ENCODE measurements around the gene KCNK15. TPM values are rescaled to one million over a fixed set of nuclear protein-coding genes. Genes with fewer than 3 reads are reported as not detected.
"Not testable (repeated sequence)": the region's sequence is repeated elsewhere in the genome, so short reads cannot be mapped to it uniquely, and the experiment has no call there.

Gene KCNK15
- total RNA-seq, 1 donor: under 0.01 TPM

DNA sequence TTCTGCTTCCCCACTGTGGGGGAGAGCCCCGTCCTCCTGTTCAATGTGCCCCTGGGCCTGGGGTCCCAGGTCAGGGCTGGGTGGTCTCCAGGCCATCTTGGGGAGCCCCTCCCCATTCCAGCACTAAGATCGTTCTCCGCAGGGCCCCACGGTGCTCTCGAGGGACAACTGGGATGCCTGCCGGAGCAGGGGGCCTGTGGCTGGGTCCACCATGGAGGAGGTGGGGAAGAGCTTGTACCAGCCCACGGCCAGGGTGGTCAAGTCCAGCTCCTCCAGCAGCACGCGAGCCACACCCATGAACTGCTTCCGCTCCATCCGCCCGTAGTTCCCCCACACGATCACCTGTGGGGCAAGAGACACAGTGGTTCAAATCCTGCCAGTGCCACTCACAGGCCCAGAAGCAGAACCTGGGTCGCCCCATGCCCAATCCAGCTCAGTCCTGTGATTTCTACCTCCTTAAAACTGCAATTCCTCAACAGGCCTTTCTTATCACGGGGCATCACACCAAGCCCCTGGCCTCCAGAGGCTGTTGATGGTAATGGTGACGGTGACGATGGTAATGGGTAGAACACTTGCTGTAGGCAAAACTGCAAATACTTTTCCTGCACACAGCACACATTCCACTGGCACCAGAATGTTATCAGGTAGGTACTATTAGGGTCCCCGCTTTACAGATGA, 10.5 kb downstream of the KCNK15 start:
- no peak overlapping the region for H3K4me3 ChIP-seq (ENCODE audit: low read length)
- H3K9me3 ChIP-seq (ENCODE audit: low read depth, low read length): no peaks in the 10 kb centered on the region
- no peaks in the 10 kb centered on the region for H3K4me1 ChIP-seq (ENCODE audit: insufficient read depth, low read length)
- H3K27me3 ChIP-seq (ENCODE audit: insufficient read depth, low read length): no peaks in the 10 kb centered on the region

DNA sequence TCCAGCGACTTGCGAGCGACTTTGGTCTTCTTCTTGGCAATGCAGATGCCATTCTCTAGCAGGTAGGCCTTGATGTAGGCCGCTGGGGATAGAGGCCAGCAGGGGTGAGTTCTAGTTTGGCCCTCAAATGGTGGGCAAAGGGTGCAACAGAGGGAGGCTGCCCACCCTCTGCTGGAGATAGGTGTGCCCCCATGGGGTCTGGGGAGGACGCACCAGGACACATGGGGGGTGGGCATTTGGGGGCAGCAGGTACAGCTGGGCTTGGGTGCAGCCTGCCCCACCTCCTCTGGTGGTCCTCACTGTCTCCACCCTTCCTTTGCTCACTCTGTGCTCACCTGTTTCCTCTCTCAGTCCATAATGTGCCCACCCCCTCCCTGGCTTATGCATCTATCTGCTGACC, 11.3 kb downstream of the KCNK15 start:
- no peaks in the 10 kb centered on the region for H3K9me3 ChIP-seq (ENCODE audit: low read depth, low read length)
- no peaks in the 10 kb centered on the region for H3K27me3 ChIP-seq (ENCODE audit: insufficient read depth, low read length)
- no peak overlapping the region for H3K4me3 ChIP-seq (ENCODE audit: low read length)
- H3K4me1 ChIP-seq (ENCODE audit: insufficient read depth, low read length): no peaks in the 10 kb centered on the region

DNA sequence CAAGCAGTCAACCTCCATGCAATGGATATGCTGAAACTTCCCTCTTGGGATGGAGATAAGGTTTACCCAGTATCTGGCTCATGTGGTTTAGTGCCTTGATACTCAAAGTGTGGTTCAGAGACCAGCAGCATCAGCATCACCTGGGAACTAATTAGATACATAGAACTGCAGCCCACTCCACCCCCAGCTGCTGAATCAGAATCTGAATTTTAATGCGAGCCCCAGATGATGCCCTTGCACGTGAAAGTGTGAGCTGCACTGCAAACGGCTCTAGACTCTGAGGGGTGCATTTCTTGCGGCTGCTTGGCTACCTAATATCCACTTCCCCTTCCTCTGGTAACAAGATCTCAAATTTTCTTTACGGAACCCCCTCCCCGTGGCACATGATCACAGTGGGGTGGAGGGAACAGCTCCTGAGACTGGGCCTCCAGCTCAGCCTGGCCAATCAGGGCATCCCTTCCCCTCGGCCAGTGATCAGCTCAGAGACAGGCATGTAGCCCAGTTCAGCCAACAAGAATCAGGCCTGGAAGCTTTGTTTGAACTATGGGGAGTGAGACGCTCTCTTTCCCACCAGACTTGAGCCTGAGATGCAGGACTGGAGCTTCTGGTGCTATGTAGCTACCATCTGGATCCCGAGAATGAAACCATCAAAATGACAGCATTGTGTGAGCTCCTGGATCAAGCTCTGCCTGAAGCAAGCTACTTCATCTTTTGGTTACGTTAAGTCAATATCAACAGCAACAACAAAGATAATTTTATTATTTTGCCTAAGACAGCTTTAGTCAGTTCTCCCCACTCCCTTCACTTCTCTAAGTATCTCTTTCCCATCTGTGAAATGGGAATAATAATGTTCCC, 12.8 kb downstream of the KCNK15 start:
- H3K4me3 ChIP-seq (ENCODE audit: low read length): no peak overlapping the region
- no peaks in the 10 kb centered on the region for H3K27me3 ChIP-seq (ENCODE audit: insufficient read depth, low read length)
- no peaks in the 10 kb centered on the region for H3K9me3 ChIP-seq (ENCODE audit: low read depth, low read length)
- no peaks in the 10 kb centered on the region for H3K4me1 ChIP-seq (ENCODE audit: insufficient read depth, low read length)

DNA sequence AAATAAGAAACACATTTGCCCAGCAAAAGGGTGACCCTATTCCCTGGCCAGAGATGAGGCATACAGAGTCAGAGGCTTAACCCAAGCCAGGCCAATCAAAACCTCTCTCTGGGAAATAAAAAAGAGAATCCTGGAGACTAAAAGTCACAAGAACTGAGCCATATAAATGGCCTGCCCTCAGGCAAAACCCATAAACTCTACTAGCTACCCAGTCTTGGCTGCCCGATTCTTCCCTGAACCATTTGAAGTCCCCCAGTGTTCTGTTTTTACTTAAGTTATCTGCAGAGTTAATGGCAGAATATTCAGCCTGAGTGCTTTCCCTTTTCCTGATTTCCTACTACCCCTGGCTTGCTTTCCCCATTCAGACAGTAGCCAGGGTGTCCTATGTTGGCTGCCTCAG, 13.9 kb downstream of the KCNK15 start:
- Histone ChIP-seq H3K4me1 (ENCODE audit: insufficient read depth, low read length) (no peaks in the 10 kb centered on the region), H3K9me3 (ENCODE audit: low read depth, low read length) (no peaks in the 10 kb centered on the region), H3K4me3 (ENCODE audit: low read length) (no peak overlapping the region), H3K27me3 (ENCODE audit: insufficient read depth, low read length) (no peaks in the 10 kb centered on the region)

DNA sequence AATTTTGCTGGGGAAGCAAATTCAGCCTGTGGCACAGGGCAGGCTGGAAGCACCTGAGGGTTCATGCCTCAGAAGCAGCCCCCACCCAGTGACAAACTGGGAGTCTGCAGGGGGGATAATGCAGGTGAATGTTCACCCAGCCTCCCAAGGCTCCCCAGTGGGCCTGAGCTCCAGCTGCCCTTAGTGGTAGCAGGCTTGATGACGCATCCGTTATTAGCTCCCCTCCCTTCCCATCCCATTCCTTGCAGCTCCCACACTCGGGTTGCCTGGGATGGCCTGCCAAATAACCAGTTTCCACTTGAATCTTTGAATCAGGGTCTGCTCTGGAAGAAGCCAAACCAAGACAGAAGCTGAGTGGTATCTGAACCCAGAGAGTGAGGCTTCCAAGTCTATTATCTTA, 15.8 kb downstream of the KCNK15 start:
- Histone ChIP-seq H3K4me3 (ENCODE audit: low read length) (no peak overlapping the region), H3K4me1 (ENCODE audit: insufficient read depth, low read length) (no peaks in the 10 kb centered on the region), H3K27me3 (ENCODE audit: insufficient read depth, low read length) (no peaks in the 10 kb centered on the region)

DNA sequence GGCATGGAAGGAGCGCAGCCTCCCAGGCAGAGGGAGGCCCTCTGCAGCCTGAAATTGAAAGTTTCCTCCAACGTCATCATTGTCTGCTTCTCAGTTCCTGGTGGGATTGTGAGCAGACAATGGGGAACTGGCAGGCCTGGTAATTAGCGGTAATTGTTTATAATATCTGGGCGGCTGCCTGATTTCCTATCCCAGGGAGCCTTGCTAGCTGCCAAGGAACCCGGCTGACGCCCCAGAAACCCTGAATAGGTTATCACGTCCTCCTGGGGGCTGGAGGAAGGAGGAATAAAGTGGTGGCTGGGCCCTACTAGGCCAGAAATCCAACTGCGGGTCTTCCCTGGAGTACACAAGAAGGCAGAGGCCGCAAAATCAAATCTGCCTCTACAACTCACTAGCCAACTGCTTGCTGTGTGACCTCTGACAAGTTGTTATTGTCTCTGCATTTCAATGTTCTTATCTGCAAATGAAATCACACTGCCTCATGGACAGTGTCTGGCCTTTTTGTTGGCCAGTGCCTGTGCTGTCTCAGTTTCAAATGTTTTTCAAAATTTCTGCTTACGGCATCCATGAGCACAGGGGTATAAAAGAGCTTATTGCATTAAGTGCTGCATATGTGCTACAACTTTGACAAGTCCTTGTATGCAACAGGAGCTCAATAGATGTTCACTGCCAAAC, 16.9 kb downstream of the KCNK15 start:
- H3K4me3 ChIP-seq (ENCODE audit: low read length): no peak overlapping the region
- no peaks in the 10 kb centered on the region for H3K4me1 ChIP-seq (ENCODE audit: insufficient read depth, low read length)
- no peaks in the 10 kb centered on the region for H3K9me3 ChIP-seq (ENCODE audit: low read depth, low read length)
- no peaks in the 10 kb centered on the region for H3K27me3 ChIP-seq (ENCODE audit: insufficient read depth, low read length)

More for the DNA sequence above, 15.8 kb downstream of the KCNK15 start:
- H3K9me3 ChIP-seq (ENCODE audit: low read depth, low read length): no peaks in the 10 kb centered on the region

DNA sequence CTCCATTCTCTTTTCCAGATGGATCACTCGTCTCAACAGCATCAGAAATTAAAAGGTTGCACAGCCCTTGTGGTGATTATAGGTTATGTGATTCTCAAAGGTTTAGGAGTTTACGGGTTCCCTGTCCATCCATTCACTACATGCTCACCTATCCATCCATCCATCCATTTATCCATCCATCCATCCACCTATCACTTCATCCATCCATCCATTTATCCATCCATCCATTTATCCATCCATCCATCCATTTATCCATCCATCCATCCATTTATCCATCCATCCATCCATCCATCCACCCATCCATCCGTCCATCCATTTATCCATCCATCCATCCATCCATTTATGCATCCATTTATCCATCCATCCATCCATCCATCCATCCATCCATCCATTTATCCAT, 18.1 kb downstream of the KCNK15 start:
- not testable (repeated sequence) for H3K27me3 ChIP-seq (ENCODE audit: insufficient read depth, low read length); H3K9me3 ChIP-seq (ENCODE audit: low read depth, low read length); H3K4me1 ChIP-seq (ENCODE audit: insufficient read depth, low read length); H3K4me3 ChIP-seq (ENCODE audit: low read length)

DNA sequence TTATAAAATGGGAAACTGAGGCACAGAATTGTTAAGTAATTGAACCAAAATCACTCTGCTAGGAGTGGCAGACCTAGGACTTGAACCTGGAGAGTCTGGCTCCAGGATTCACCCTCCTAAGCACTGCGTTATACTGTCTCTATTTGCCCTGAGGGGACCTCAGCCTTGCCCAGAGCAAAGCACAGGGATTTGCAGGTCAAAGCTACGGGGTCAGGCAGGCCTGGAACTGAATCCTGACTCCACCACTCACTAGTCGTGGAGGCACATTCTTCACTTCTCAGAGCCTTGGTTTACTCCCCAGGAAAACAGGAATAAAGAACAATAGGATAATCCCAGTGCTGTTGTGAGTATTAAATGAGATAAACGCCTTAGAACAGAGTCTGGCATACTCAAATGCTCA, 19.4 kb downstream of the KCNK15 start:
- Histone ChIP-seq H3K4me3 (ENCODE audit: low read length) (no peak overlapping the region), H3K27me3 (ENCODE audit: insufficient read depth, low read length) (no peaks in the 10 kb centered on the region), H3K9me3 (ENCODE audit: low read depth, low read length) (no peaks in the 10 kb centered on the region), H3K4me1 (ENCODE audit: insufficient read depth, low read length) (no peaks in the 10 kb centered on the region)

DNA sequence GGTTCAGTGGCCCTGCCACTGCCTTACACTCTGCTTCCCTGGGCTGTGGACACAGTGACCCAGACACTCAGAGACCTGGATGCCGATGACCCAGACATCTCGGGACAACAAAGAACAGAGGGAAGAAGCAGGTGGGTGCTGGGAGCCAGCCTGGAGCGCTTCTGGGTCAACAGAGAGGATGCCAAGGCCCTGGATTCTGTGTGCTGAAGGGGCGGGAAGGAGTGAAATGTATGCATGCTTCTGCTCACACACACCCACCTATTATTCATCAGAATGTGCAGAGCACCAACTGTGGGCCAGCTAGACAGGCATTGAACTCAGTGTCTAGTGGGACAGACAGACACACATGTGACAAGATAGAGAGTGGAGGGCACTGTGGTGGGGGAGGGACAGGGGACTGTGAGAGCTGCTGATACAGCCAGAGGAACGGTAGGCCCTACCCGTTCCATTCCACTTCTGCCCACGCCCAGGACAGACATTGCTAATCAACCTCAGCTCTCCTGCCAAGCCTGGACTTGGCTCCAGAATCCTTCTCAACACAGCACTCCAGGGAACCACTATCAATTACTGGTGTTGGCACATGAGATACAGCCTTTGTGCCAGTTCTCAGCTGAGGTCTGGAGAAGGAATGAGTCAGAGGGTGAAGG, 20.2 kb downstream of the KCNK15 start:
- no peak overlapping the region for H3K4me3 ChIP-seq (ENCODE audit: low read length)
- no peaks in the 10 kb centered on the region for H3K27me3 ChIP-seq (ENCODE audit: insufficient read depth, low read length)

DNA sequence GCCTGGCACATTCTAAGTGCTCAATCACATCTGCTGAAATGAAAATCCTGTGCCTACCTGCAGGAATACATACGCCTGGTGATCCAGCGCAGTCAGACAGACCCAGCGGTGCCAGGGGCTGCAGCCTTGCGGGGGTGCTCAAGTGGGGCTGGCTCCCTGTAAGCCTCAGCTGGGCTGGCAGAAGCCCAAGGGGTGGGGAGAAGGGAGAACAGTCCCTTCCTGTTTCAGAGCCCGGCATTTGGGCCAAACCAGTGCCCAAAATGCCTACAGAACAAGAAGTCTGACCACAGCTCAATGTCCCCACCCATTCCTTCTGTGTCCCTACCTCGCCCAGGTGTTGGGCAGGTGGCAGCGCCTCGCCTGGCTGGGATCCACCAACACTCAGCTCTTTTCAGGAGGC, 22.6 kb downstream of the KCNK15 start:
- no peaks in the 10 kb centered on the region for H3K27me3 ChIP-seq (ENCODE audit: insufficient read depth, low read length)
- H3K4me3 ChIP-seq (ENCODE audit: low read length): no peak overlapping the region
- no peaks in the 10 kb centered on the region for H3K9me3 ChIP-seq (ENCODE audit: low read depth, low read length)
- no peaks in the 10 kb centered on the region for H3K4me1 ChIP-seq (ENCODE audit: insufficient read depth, low read length)

More for the DNA sequence above, 20.2 kb downstream of the KCNK15 start:
- Histone ChIP-seq H3K9me3 (ENCODE audit: low read depth, low read length) (no peaks in the 10 kb centered on the region), H3K4me1 (ENCODE audit: insufficient read depth, low read length) (no peaks in the 10 kb centered on the region)

DNA sequence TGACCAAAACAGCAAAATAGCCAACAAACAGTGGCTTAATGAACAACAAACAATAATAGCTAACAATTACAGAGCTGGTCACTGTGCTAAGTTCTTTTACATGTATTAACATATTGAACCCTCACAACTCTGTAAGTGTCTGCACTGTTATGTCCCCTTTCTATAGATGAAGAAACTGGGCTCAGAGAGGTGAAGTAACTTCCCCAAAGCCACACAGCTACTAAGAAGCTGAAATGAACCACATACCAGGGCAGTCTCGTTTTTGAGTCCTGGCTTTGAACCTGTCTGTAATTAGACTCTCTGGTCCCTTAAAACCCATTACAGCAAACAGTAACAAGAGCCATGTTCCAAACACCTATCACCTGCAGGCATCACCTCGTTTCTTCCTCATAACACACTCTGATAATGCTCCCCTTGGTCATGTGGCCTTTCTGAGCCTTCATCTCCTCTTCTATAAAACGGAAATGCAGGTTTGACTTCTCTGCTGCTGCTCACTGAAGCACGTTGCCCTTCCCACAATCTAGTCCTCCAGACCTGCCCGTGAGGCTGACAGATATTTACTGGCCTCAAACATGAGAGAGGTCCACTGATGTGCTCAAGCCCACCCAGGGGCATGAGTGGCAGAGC, 23.3 kb downstream of the KCNK15 start:
- Histone ChIP-seq H3K4me3 (ENCODE audit: low read length) (no peak overlapping the region), H3K27me3 (ENCODE audit: insufficient read depth, low read length) (no peaks in the 10 kb centered on the region), H3K4me1 (ENCODE audit: insufficient read depth, low read length) (no peaks in the 10 kb centered on the region), H3K9me3 (ENCODE audit: low read depth, low read length) (no peaks in the 10 kb centered on the region)

DNA sequence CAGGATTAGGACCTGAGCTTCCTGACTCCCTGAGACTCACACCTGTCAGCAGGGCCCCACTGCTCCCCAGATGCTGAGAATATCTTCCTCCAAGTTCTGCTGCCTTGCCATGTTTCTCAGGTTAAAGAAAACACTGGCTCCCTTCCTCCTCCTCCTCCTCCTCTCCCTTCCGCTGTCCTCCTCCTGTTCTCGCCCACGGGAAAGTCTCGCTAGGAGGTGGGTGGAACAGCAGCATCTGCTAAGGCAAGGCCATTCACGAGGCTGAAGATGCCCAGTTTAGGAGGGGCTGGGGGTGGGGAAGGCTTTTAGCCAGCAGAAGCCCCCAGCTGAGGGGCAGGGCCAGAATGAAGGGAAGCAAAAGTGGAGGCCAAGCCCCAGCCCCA, 23.8 kb downstream of the KCNK15 start:
- no peaks in the 10 kb centered on the region for H3K9me3 ChIP-seq (ENCODE audit: low read depth, low read length)

DNA sequence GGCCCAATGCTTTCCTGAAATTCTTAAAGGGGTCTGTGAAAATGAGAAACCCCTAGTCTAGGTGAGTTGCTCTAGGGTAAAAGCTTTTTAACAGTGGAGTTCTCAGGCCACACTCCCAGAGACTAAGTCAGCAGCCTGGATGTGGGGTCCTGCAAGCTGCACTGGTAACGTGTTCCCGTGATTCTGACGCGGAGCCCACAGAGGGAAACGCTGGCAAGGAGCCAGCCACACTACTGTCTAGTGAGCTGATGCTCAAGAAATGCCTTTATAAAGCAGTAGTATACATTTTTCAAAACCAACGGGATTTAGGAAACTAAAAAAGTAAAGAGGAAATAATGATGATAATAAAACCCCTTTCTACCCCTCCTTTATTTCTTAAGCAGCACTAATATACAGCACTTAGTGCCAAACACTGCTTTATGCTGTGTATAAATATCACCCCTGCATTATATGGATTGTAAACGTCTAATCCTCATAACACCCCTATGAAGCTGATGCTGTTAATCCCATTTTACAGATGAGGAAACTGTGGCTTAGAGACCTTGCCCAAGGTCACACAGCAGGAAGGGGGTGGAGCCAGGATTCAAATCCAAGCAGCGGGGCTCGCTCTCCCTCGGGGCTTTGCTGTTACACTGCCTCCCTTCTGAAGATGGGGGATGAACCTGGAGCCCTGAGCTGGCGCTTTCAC, 25.0 kb downstream of the KCNK15 start:
- H3K27me3 ChIP-seq (ENCODE audit: insufficient read depth, low read length): no peaks in the 10 kb centered on the region

More for the DNA sequence above, 23.8 kb downstream of the KCNK15 start:
- no peaks in the 10 kb centered on the region for H3K27me3 ChIP-seq (ENCODE audit: insufficient read depth, low read length)
- H3K4me1 ChIP-seq (ENCODE audit: insufficient read depth, low read length): no peaks in the 10 kb centered on the region
- no peak overlapping the region for H3K4me3 ChIP-seq (ENCODE audit: low read length)

DNA sequence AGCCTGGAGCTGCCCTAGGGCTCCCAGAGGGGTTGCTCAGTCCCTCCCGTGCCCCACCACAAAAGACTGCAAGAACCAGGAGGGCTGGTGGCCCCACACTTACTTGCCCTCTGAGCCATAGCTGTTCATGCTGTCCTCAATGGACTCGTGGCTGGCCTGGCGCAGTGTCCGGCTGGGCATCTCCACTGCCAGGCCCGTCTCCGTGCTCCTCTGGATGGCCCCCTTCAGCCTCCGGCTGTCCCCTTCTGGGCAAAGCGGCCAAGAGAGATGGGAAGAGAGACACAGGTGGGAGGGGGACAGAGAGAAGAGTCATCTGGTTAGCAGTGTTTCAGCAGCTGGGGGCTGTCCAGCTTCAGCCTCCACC, 25.5 kb downstream of the KCNK15 start:
- Histone ChIP-seq H3K9me3 (ENCODE audit: low read depth, low read length) (no peaks in the 10 kb centered on the region), H3K4me1 (ENCODE audit: insufficient read depth, low read length) (no peaks in the 10 kb centered on the region), H3K27me3 (ENCODE audit: insufficient read depth, low read length) (no peaks in the 10 kb centered on the region), H3K4me3 (ENCODE audit: low read length) (no peak overlapping the region)

More for the DNA sequence above, 25.0 kb downstream of the KCNK15 start:
- Histone ChIP-seq H3K4me1 (ENCODE audit: insufficient read depth, low read length) (no peaks in the 10 kb centered on the region), H3K9me3 (ENCODE audit: low read depth, low read length) (no peaks in the 10 kb centered on the region), H3K4me3 (ENCODE audit: low read length) (no peak overlapping the region)

Data from mononuclear cell (primary cell).